ENCODE measurements around the gene FAM240A. TPM values are rescaled to one million over a fixed set of nuclear protein-coding genes. Genes with fewer than 3 reads are reported as not detected.

Gene FAM240A
- polyA plus RNA-seq, 3 donors from 2014 or later, result not detected

DNA sequence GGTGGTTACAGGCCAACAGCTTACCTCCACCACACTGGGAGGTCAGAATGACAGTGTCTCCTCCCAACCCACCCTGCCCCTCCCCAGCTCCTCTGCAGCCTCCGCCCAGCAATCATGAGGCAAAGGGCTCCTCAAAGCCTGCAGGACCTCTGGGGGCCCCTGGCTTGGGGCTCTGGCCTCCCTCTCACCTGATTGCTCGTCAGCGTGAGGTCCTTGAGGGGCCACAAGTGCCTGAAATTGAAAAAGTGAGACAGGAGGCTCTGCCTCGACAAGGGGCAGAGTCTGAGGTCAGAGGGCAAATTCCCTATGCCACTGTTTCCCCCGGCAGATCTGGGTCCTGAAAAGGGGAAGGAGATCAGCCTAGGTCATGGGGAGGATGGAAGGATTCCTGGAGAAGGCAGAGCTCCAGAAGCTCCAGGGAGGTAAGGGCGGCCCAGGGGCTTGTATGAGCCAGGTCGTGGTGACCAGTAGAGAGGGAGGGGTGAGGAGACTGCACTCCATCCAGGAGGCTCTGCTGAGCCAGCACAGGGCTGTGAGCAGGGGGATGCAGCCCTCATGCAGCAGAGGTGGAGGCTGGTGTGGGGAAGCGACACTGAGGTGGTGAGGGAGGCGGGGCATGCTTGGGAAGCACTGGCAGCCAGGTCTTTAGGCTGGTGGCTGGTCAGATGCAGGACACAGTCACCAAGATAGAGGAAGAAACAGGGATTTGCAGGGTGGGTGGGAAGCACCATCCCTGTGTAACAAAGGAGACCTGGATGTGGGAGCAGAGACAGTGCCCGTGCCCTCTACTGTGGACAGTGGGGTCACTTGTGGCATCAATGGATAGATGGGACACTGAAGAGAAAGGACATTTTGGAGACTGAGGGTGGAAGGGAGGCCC is 61.1 kb downstream of the FAM240A start:
- no peaks in the 10 kb centered on the region for H3K36me3 Mint-ChIP-seq
- H3K27me3 Mint-ChIP-seq (ENCODE audit: low read depth in 3 of 3), result peaks cover 0 to 3% (median 0%) of the 10 kb centered on the region in 3 donors
- no peaks in the 10 kb centered on the region for H3K4me1 Mint-ChIP-seq
- no peak overlapping the region for H3K4me3 Mint-ChIP-seq
- H3K27ac Mint-ChIP-seq, result no peak overlapping the region
- DNase-seq, result no peak
- no peaks in the 10 kb centered on the region for H3K9me3 Mint-ChIP-seq

- DNase-seq, result no peak
- H3K4me3 Mint-ChIP-seq, result no peak overlapping the region
- H3K4me1 Mint-ChIP-seq, result no peaks in the 10 kb centered on the region
- no peaks in the 10 kb centered on the region for H3K9me3 Mint-ChIP-seq
- no peaks in the 10 kb centered on the region for H3K36me3 Mint-ChIP-seq
- no peak overlapping the region for H3K27ac Mint-ChIP-seq
- peaks cover 0 to 5% (median 0%) of the 10 kb centered on the region in 3 donors for H3K27me3 Mint-ChIP-seq (ENCODE audit: low read depth in 3 of 3)
Measured at GRCh38 chr3:46674031-46674845, 61.9 kb downstream of the FAM240A start.

- no peak overlapping the region for H3K4me3 Mint-ChIP-seq
- no peaks in the 10 kb centered on the region for H3K9me3 Mint-ChIP-seq
- no peak for DNase-seq
- H3K36me3 Mint-ChIP-seq, result no peaks in the 10 kb centered on the region
- no peaks in the 10 kb centered on the region for H3K4me1 Mint-ChIP-seq
- peaks cover 0 to 5% (median 0%) of the 10 kb centered on the region in 3 donors for H3K27me3 Mint-ChIP-seq (ENCODE audit: low read depth in 3 of 3)
- no peak overlapping the region for H3K27ac Mint-ChIP-seq
Measured at GRCh38 chr3:46675426-46675825, 63.1 kb downstream of the FAM240A start.

Other genes with a start within 250 kb of the FAM240A start
- 1 to 10 TPM in 2 of 3 donors, not detected in 1; 1.4 to 4.2 TPM for gene CCR5, start 241.6 kb upstream of the FAM240A start, polyA plus RNA-seq
- gene CCRL2, start 205.3 kb upstream of the FAM240A start, polyA plus RNA-seq, result 1 to 10 TPM; 1.3 to 2.0 (median 1.4) TPM
- not detected for gene LTF, start 147.6 kb upstream of the FAM240A start, polyA plus RNA-seq
- not detected for gene RTP3, start 114.5 kb upstream of the FAM240A start, polyA plus RNA-seq
- gene LRRC2, start 46.2 kb upstream of the FAM240A start, polyA plus RNA-seq, result not detected
- gene ALS2CL, start 81.2 kb downstream of the FAM240A start, polyA plus RNA-seq, result not detected
- not detected for gene TMIE, start 88.9 kb downstream of the FAM240A start, polyA plus RNA-seq
- not detected for gene PRSS50, start 105.3 kb downstream of the FAM240A start, polyA plus RNA-seq